Activated B cell treated with CpG ODN at 0.5 μM for 24 hours (primary cell): Measurements from ENCODE around the gene MRPL34. TPM values are rescaled to one million over a fixed set of nuclear protein-coding genes. Genes with fewer than 3 reads are reported as not detected.
"Not testable (repeated sequence)": the region's sequence is repeated elsewhere in the genome, so short reads cannot be mapped to it uniquely, and the experiment has no call there.

ENCODE experiments used
- ATAC-seq: fragments of 200-7000 bp; cut with Tn5 transposase; one replicate; pipeline ENCODE4 v1.10.0; 2021; ENCODE audit warnings: low read depth, mild to moderate bottlenecking, moderate library complexity
- CTCF ChIA-PET: fragments of 350-600 bp; sonication (Branson Sonifier 250); formaldehyde crosslinking; loops from one replicate; lab custom pipeline; 2021; ENCODE audit warnings: antibody characterized with exemption; lab: Charles Lee
- POLR2A ChIA-PET: fragments of 350-600 bp; sonication (Branson Sonifier 250); formaldehyde crosslinking; loops from one replicate; lab custom pipeline; 2021; ENCODE audit warnings: antibody characterized with exemption; lab: Charles Lee
- DNase-seq: peaks from one replicate; pipeline ENCODE4 v3.0.0; 2022
- H3K27ac Mint-ChIP-seq: one replicate; pipeline ENCODE4 v1.8.0; 2020; ENCODE audit warnings: mixed read lengths
- H3K27me3 Mint-ChIP-seq: one replicate; pipeline ENCODE4 v1.8.0; 2021; ENCODE audit warnings: mixed read lengths
- H3K36me3 Mint-ChIP-seq: one replicate; pipeline ENCODE4 v1.8.0; 2021; ENCODE audit warnings: low read depth, mixed read lengths
- H3K4me1 Mint-ChIP-seq: one replicate; pipeline ENCODE4 v1.8.0; 2021; ENCODE audit warnings: mixed read lengths
- H3K4me3 Mint-ChIP-seq: one replicate; pipeline ENCODE4 v1.8.0; 2020; ENCODE audit warnings: mild to moderate bottlenecking, mixed read lengths
- H3K9me3 Mint-ChIP-seq: one replicate; pipeline ENCODE4 v1.8.0; 2020; ENCODE audit warnings: mixed read lengths
- CTCF ChIP-seq: fragments of 200-600 bp; IDR thresholded peaks from one replicate; pipeline ENCODE4 v1.8.0; 2022; ENCODE audit warnings: antibody characterized with exemption, mild to moderate bottlenecking
- intact Hi-C: fragments of 100-400 bp; cut with micrococcal nuclease; formaldehyde crosslinking; loops from one replicate; pipeline ENCODE4 v1.15.1; 2024
- total RNA-seq: library from RNA; stranded (reverse); gene quantifications from 2 replicates; pipeline ENCODE4 v1.2.3, GENCODE V29; 2022

The MRPL34 gene
- total RNA-seq, 1 donor from 2014 or later = 38.2 TPM

- TF ChIP-seq CTCF = no peak
- Mint-ChIP-seq H3K27ac (peak overlapping the region; percentile 53), H3K4me3 (peak overlapping the region; percentile 85), H3K9me3 (no peaks in the 10 kb centered on the region), H3K36me3 (no peaks in the 10 kb centered on the region), H3K27me3 (peaks cover 2% of the 10 kb centered on the region), H3K4me1 (peaks cover 10% of the 10 kb centered on the region)
- intact Hi-C loops = loop anchor here (1.0 to 2.0 kb wide), 4 partner anchors 13 to 174 kb away; partner anchors contain the start of gene MRPL34
- DNase-seq (peak; percentile 90), ATAC-seq (peak; percentile 91)
- POLR2A ChIA-PET = interaction anchor here (0.5 to 2.3 kb wide), 15 partner anchors 10 to 1900 kb away, joined by 3 to 11 read pairs (median 4); partner anchors contain the start of genes ABHD8, ANKLE1, ANO8 and BABAM1
- CTCF ChIA-PET = interaction anchor here (1.5 to 1.9 kb wide), 4 partner anchors 11 to 94 kb away, joined by 3 to 16 read pairs (median 13); partner anchors contain the start of genes ABHD8 and MRPL34
These were observed 13.2 kb upstream of the MRPL34 start for GRCh38 chr19:17292301-17293074.

DNA sequence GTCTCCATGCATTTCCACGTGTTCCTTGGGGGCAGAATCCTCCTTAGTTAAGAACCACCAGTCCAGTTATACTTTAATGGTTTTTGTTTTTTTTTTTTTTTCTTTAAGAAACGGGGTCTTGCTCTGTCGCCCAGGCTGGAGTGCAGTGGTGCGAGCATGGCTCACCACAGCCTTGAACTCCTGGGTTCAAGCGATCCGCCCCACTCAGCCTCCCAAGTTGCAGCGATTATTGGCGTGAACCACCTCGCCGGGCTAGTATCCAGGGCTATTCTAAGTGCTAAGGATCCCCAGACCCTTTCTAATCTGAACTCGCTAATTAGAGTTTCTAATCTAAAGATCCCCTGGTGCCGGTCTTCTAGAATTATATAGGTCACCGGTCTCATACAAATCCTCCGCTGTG is 12.1 kb upstream of the MRPL34 start:
- intact Hi-C loops = loop anchor here (2.0 kb wide), 2 partner anchors 53 to 173 kb away; no protein-coding TSS in a partner anchor
- DNase-seq (no peak), ATAC-seq (no peak)
- H3K9me3 Mint-ChIP-seq = no peaks in the 10 kb centered on the region
- no peak overlapping the region for H3K27ac Mint-ChIP-seq
- peaks cover 4% of the 10 kb centered on the region for H3K36me3 Mint-ChIP-seq
- no peak for TF ChIP-seq CTCF
- CTCF ChIA-PET = interaction anchor here (1.5 to 1.9 kb wide), 5 partner anchors 10 to 93 kb away, joined by 3 to 16 read pairs (median 12); partner anchors contain the start of genes ABHD8 and MRPL34
- POLR2A ChIA-PET = interaction anchor here (0.7 to 2.3 kb wide), 3 partner anchors 16 to 602 kb away, joined by 6 to 7 read pairs (median 6); partner anchors contain the start of gene DDA1
- H3K4me3 Mint-ChIP-seq = no peak overlapping the region
- H3K4me1 Mint-ChIP-seq = peaks cover 10% of the 10 kb centered on the region
- H3K27me3 Mint-ChIP-seq = no peaks in the 10 kb centered on the region

GRCh38 chr19:17294051-17294891 is 11.4 kb upstream of the MRPL34 start:
- DNase-seq (peak; percentile 36), ATAC-seq (peak; percentile 8)
- peaks cover 7% of the 10 kb centered on the region for H3K36me3 Mint-ChIP-seq
- POLR2A ChIA-PET = interaction anchor here (0.6 to 2.3 kb wide), 2 partner anchors 39 to 92 kb away, joined by 3 to 7 read pairs; no protein-coding TSS in a partner anchor
- TF ChIP-seq CTCF = no peak
- CTCF ChIA-PET = interaction anchor here (1.6 kb wide), 1 partner anchor 11 kb away, joined by 5 read pairs; the partner anchor contains the start of gene MRPL34
- H3K27ac Mint-ChIP-seq = no peak overlapping the region
- peaks cover 10% of the 10 kb centered on the region for H3K4me1 Mint-ChIP-seq
- H3K27me3 Mint-ChIP-seq = no peaks in the 10 kb centered on the region
- no peak overlapping the region for H3K4me3 Mint-ChIP-seq
- no peaks in the 10 kb centered on the region for H3K9me3 Mint-ChIP-seq
- intact Hi-C loops = no loop called here

GRCh38 chr19:17295551-17295950 is 10.1 kb upstream of the MRPL34 start:
- POLR2A ChIA-PET, H3K4me3 Mint-ChIP-seq, H3K9me3 Mint-ChIP-seq, H3K4me1 Mint-ChIP-seq, ATAC-seq, intact Hi-C loops, H3K27ac Mint-ChIP-seq, DNase-seq, H3K36me3 Mint-ChIP-seq, H3K27me3 Mint-ChIP-seq: not testable (repeated sequence)
- CTCF ChIA-PET = interaction anchor here (1.6 kb wide), 1 partner anchor 10 kb away, joined by 5 read pairs; the partner anchor contains the start of gene MRPL34

DNA sequence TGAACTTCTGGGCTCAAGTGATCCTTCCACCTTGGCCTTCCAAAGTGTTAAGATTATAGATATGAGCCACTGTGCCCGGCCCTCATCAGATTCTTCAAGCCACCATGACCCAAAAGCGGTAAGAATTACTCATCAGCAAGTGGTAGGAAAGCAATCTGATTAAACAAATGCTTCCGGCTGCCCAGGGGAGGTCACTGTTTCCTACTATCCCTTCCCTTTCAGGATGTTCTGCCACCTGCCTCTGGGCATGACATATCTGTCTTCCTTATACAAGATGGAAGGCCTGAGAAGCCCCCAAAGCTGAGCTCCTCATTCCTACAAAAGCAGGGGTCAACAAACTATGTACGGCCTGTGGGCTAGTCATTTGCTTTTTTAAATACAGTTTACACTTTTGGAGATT is 9.4 kb upstream of the MRPL34 start:
- no peak for TF ChIP-seq CTCF
- no peak for ATAC-seq
- H3K9me3 Mint-ChIP-seq = no peaks in the 10 kb centered on the region
- DNase-seq = no peak
- no peaks in the 10 kb centered on the region for H3K27me3 Mint-ChIP-seq
- CTCF ChIA-PET = no interaction called here
- H3K36me3 Mint-ChIP-seq = peaks cover 11% of the 10 kb centered on the region
- no peak overlapping the region for H3K27ac Mint-ChIP-seq
- POLR2A ChIA-PET = interaction anchor here (0.7 kb wide), 1 partner anchor 22 kb away, joined by 4 read pairs; no protein-coding TSS in a partner anchor
- intact Hi-C loops = no loop called here
- H3K4me3 Mint-ChIP-seq = no peak overlapping the region
- H3K4me1 Mint-ChIP-seq = peaks cover 6% of the 10 kb centered on the region
